Fibroblast of lung (primary cell): ENCODE measurements around the gene PRX.

Experiments
- EZH2 ChIP-seq: IDR thresholded peaks from 2 replicates; pipeline ENCODE4 v1.5.1; 2012; ENCODE audit warnings: low read length, control low read depth, mild to moderate bottlenecking; ENCODE audit errors: missing control alignments
- TF ChIP-seq, protein P1 (sequence below), 2 donors: IDR thresholded peaks in 1 of 2; conservative IDR thresholded peaks in 1 of 2; 1 replicate in 1 of 2; 2 replicates in 1 of 2; pipeline ENCODE4 v1.5.1; 2011 to 2012; ENCODE audit warnings: low read length in 2 of 2, control low read depth in 1 of 2, inconsistent platforms in 1 of 2, low read depth in 1 of 2, mild to moderate bottlenecking in 1 of 2

DNA sequence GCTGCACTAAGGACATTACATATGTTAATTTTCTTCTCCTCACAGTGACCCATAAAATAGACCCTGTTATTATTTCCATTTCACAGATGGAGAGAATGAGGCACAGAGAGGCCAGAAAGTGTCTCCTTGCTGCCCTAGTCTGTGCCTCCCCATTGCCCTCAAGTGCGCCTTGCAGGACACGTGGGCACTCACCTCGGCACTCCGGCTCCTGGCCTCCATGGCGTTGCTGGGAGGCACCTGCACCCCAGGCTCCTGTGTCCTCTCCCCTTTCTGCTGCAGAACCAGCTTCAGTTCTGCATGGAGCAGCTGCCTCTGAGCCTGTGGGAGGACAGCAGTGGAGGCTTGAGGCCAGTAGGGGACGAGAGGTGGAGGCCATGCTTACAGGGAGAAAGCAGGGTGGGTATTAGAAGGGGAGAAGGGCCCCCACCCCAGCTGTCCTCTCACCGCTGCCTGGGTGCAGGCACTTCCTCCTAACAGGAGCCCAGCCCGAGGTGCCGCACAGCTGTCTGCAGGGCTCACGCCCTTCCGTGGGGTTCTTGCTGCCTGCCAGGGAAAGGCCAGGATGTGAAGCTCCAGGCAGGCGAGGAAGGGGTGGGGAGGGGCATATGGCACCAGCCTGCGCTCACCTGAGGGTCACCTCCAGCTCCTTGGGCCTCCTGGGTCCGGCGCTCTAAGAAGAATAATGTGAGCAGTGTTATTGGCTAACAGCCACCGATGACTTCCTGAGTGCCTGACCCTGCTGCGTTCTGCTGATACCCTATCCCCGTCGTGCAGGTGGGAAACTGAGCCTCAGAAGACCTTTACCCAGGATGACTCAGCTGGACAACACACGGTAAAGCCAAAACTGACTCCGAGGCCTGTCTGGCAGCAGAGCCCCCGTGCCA lies 5.2 kb downstream of the PRX start:
- TF ChIP-seq EZH2 = no peak
- TF ChIP-seq, protein P1, sequence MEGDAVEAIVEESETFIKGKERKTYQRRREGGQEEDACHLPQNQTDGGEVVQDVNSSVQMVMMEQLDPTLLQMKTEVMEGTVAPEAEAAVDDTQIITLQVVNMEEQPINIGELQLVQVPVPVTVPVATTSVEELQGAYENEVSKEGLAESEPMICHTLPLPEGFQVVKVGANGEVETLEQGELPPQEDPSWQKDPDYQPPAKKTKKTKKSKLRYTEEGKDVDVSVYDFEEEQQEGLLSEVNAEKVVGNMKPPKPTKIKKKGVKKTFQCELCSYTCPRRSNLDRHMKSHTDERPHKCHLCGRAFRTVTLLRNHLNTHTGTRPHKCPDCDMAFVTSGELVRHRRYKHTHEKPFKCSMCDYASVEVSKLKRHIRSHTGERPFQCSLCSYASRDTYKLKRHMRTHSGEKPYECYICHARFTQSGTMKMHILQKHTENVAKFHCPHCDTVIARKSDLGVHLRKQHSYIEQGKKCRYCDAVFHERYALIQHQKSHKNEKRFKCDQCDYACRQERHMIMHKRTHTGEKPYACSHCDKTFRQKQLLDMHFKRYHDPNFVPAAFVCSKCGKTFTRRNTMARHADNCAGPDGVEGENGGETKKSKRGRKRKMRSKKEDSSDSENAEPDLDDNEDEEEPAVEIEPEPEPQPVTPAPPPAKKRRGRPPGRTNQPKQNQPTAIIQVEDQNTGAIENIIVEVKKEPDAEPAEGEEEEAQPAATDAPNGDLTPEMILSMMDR (conservative IDR thresholded peaks at IDR 0.05 in 1 of 2, IDR thresholded peaks at IDR 0.05 in 1 of 2; ENCODE audit: low read depth in 1 of 2, low read length in 2 of 2) = no peak
